ENCODE results near the gene AIG1. TPM values are rescaled to one million over a fixed set of nuclear protein-coding genes. Genes with fewer than 3 reads are reported as not detected.
"Not testable (repeated sequence)": the region's sequence is repeated elsewhere in the genome, so short reads cannot be mapped to it uniquely, and the experiment has no call there.

The AIG1 gene
- polyA plus RNA-seq, 3 donors, result 96.3 to 119 (median 108) TPM

DNA sequence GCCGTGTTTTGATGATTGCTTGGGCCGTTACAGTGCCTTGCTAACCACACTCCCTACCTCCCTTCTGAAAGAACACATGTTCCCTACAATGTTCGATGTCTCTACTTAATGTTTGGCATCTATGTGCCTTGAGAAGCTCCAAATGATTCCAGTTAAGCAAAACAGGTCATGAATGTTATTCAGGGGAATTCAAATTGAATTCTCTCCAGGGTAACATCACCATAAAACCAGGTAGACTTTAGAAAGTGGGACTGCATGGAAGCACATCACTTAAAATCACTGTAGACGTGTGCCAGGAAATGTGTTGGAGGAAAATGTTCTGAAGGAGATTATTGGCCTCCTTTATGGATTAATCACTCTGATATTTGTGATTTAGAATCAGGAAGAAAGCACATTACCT, 261.7 kb downstream of the AIG1 start:
- no peak for DNase-seq

DNA sequence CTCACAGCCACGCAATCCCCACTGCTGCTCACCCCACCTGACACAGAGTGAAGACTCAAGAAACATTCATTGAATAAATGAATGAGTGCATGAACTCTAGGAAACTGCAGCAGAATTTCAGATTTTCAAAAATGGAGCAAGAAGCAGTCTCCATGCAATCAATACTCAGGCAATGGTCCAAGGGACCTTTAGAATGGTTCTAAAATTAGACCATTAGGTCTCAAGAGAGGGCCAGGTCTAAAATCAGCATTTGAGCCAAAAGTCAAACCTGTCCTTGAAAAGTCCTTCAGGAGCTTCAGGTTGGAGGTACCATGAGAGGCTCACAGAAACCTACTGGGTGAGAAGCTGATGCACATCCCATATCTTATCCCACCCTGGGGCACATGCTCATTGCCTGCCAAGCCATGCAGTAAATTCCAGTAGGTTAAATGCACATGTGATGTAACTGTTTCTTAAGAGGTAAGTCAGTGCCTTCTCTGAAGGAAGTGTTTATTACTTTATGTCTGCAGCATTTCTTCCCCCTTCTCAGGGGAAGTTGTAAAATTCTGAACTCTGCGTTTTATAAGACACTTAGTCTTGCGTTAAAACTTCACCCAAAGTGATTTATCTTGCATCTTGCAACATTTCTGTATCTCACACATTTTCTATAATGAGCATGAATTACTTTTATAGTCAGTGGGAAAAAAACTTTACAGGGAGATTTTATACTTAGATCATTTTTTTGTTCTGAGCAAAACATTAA, 263.2 kb downstream of the AIG1 start:
- DNase-seq, result peak; percentile 44

DNA sequence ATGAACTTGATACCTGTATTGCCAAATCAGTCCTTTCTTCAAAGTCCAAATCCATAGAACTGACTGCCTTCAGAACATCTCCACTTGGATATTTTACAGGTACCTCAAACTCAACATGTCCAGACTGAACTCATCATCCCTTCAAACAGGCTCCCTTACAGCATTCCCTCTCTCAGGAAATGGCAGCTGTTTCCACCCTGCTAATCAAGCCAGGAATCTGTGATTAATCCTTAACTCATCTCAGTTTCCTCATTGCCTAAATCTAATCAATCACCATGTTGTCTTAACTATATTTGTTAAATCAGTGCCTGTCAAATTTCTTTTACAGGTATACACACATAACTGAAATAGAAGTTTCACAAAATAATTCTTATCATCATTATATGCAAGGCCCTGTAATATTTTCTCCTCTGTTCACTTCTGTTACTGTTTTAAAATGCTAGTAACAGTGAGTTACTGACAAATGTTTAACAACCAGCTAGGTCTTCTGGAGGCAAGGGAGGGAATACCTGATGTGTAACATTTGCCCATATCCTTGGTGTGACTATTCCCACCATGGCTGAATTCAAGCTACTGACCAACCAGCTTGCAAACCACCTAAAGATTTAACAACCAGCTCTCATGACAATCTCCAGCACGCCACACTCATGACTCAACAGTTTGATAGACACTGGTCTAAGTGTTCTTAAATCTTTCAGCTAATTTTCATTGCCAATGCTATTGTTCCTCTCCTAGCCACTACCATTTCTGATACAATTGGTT, 264.9 kb downstream of the AIG1 start:
- DNase-seq, result no peak

DNA sequence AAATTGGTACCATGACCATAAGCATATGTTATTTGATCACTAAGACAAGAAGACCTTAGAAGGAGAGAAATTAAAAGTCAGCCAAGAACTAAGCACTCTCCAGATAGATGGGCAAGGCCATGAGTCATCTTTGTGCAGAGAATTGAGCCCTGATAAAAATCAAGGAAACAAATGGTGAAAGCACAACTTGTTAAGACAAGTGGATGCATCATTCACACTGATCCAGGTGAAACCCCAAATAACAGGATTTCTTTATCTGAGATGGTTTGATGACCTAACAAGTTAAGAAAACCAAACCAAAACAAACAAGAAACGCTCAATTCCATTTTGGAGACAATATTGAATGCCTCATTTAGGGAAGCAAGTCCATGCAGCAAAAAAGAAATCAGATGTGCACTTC, 268.2 kb downstream of the AIG1 start:
- DNase-seq, result no peak

DNA sequence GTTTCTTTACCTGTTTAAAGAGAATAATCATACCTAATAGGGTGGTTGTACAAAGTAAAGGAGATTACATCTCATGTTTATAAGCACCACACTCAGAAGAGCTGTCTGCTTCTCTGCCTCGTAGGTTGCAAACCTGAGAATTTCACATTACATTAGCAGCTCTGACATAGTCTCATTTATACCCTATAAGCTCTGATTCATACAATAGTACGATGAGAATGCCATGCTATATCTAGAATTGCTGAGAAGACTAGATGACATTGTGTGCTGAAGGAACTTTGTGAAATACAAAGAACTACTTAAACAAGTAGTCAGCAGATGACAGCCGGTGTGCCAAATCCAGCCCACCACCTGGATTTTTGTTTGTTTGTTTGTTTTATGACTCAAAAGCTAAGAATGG, 268.6 kb downstream of the AIG1 start:
- no peak for DNase-seq

DNA sequence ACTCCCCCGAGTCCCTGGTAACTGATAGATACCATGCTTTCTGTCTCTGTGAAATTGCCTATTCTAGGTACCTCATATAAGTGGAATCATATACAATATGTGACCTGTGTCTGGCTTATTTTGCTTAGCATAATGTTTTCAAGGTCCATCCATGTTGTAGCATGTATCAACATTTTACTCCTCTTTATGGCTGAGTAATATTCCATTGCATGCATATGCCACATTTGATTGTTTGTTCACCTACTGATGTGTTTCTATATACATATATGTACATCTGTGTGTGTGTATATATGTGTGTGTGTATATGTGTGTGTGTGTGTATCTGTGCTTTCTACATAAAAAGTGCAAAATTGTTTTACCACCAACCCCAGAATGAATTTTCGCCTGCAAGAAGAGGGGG, 270.7 kb downstream of the AIG1 start:
- DNase-seq, result no peak

DNA sequence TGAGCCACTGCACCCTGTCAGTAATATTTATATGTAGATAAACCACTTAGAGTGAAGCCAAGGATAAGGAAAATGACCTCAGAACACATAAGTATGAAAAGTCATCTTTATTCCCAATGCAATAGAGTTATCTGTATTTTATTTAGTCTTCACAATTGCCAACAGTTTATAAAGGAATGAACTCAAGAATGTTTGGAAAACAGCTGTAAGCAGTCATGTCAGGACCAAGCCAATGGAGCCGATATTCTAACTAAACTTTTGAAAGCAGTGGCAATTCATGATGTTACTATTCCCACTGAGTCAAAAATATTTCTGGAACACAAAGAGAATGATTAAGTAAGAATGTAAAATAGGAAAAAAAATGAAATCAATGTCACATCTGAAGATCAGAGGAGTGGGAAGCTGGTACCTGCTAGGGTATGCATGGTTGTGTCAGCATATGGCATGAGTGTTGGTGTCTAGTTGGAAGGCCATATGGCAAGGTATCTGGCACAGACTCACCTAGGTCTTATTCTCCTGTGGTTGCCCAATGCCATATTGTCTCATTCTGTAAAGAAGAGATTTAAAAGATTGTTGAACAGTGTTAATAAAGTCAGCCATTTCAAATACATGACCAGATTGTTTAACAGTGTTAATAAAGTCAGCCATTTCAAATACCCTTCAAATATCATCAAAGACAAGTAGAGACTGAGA, 271.6 kb downstream of the AIG1 start:
- DNase-seq, result peak; percentile 23

DNA sequence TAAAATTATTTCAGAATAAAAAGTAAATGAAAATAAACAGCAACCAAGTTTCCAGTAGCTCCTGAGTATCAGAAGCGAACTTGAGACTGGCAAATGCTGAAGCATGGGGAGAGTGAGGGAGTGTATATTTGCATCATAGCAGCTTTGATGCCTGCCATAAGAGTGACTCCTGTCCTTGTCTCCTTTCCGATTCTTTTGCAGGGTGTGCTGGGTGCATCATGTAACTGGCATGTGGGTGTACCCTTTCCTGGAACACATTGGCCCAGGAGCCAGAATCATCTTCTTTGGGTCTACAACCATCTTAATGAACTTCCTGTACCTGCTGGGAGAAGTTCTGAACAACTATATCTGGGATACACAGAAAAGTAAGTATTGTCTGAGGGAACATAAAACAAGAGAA, 272.4 kb downstream of the AIG1 start:
- DNase-seq, result no peak

DNA sequence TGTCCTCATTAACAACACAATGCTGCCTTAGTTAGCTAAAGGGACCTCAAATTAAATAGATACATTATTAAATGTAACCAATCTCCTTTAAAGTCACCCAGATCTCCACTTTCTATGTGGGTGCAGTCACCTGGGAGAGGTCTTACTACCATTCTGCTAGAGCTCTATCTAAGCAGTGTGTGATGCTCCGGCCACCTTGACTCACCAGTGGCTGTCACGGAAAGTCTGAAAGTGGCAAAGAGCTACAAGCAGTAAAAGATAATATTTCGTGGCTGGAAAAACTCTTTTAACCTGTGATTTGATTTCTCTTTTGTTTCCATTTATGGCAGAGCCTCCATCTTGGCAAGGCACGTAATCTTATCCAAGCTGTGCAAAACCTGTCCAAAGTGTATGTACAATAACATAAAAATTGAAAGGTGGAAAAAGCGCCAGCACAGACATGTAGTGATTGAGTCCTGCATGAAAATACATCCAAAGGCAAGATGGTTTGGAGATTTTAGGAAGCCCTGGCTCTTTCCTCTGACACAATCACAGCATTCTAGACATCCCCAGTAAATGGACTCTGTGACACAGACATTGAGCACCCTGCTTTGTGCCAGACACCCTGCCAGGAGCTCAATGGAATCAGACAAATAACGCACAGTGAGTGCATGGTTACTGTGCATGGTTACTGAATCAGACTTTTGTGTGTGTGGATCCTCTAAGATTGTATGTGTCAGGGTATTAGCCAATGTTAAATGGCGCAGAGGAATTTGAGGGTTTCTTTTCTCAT, 273.2 kb downstream of the AIG1 start:
- DNase-seq, result no peak

DNA sequence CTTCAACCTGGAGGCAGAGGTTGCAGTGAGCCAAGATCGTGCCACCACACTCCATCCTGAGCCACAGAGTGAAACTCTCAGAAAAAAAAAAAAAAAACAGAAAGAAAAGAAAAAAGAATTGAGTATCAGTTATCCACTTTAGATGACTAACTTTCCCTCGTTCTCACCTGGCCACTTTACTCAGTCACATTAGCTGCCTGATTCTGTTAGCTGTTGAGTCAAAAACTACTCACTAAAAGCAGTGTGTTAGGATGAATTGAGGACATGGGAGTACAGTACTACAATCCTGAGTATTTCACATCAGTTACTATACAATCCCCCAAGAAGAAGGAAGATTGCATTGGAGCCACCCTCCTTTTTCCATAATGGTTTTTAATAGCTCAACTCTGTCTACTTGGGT, 275.2 kb downstream of the AIG1 start:
- no peak for DNase-seq

DNA sequence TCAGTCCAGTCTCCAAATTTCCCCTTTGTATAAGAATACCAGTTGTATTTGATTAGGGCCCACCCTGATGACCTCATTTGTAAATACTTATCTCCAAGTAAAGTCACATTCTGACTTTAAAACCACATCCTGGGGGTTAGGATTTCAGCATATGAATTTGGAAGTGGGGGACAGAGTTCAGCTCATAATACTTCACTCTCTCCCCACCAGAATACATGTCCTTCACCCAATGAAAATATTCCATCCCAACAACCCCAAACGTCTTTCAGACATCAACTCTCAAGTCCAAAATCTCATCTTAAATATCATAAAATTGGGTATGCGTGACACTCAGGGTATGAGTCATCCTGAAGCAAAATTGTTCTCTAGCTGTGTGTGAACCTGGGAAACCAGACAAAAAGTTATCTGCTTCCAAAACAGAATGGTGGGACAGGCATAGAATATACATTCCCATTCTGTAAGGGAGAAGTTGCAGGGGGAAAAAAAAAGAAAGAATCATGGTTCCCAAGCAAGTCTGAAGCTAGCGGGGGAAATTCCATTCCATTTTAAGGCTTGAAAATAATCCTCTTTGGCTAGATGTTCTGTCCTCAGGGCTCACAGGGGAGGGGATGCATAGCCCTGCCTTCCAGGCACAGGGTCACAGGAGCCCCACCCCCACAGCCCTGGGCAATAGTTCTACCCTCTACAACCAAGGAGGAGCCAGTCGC, 275.9 kb downstream of the AIG1 start:
- no peak for DNase-seq

DNA sequence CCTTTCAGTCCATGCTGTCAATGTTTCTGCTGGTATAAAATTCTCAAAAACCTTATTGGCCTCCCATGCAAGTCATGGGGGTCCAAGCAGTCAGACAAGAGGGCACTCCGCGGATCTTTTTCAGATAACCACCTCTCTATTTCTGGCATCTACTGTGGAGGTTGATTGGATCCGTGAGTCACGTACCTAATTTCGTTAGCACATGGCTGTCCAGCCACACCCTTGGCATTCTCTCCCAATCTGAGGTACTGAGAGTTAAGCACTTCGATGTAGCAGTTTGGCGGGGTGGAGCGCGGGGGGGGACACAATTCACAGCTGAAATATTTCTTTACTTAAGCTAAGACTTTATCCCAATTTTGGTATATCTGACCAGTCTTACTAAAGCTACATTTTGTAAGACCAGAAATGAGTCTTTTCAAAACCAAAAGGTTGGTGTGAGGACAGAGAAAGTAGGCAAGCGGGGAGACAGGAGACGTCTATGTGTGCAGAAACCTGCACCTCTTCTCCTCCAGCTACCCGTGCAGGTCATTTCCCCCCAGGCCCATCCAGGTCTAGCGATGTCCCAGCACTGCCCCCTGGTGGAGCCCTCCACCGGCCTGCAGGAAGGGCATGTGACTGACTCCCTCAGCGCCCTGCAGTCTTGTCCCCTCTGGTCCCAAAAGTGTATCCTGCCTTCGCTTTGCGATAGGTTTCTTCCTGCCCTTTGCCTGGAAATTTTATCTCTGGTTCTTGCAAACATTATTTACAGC, 276.7 kb downstream of the AIG1 start:
- DNase-seq, result no peak

DNA sequence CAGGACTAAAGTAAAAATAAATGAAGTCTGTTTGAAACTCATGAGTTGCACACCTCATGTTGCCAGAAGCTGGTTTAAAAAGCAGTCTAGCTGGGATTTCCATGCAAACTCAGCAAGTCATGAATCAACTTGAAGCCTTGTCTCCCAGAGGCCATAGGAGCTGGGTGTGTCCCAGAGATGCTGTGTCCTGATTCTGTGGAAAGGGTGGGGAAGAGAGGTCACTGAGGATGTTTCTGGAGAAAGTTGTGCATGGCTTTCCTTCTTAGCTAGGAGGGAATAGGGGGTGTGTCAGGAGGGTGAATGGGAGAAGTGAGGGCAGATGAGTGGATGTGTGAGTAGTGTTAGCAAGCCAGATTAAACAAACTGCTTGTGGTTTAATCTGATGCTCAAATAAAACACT, 278.5 kb downstream of the AIG1 start:
- no peak for DNase-seq

DNA sequence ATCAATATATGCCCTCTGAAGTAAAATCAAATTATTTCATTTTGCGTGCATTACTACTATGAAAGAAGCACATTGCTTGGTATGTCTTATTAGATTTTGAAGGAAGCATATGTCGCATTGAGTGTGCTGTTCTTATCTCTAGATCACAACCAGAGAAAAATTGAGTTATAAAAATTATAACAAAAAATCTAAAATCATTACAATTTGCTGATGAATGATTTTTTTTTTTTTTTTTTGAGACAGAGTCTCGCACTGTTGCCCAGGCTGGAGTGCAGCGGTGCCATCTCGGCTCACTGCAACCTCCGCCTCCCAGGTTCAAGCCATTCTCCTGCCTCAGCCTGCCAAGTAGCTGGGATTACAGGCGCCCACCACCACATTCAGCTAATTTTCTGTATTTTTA, 284.8 kb downstream of the AIG1 start:
- DNase-seq, result not testable (repeated sequence)

DNA sequence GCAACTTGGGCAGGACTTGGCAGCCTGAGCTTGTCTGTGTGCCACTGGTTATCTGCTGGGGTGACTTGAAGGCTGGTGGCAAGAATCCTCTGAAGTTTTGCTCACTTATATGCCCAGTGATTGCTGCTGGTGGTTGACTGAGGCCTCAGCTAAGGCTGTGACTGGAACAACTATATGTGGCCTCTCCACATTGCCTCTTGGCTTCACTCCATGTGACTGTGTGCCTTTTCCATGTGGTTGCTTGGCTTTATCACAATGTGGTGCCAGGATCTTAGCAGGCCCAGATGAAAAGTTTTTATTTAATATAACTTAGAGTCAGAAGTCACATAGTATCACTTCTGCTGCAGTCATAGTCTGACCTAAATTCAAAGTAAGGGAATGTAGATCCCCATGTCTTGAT, 285.3 kb downstream of the AIG1 start:
- no peak for DNase-seq

DNA sequence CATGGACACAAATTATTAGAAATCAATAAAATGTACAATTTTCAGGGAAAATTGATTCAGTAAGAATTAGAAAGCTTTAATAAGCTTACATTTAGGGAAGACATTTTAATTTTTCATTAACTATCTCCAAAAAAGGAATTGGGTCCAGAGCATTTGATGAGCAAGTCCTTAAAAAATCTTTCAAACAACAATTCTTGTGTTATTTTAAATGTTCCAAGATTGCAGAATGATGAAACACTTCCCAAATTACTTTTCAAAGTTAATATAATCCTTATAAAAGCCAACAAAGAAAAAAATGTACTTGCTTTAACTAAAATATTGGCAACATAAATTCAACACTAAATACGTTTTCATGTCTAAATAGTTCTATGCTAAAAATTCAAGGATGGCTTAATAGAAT, 287.8 kb downstream of the AIG1 start:
- DNase-seq, result no peak

DNA sequence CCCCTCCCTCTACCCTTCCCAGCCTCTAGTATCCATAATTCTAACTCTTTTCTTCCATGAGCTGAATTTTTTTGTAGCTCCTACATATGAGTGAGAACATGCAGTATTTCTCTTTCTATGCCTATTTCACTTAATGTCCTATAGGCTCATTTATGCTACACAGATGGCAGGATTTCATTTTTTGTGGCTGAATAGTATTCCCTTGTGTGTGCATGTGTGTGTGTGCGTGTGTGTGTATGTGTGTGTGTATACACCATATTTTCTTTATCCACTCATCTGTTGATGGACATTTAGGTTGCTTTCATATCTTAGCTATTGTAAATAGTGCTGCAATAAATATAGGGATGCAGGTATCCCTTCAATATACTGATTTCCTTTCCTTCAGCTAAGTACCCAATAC, 288.8 kb downstream of the AIG1 start:
- DNase-seq, result no peak

DNA sequence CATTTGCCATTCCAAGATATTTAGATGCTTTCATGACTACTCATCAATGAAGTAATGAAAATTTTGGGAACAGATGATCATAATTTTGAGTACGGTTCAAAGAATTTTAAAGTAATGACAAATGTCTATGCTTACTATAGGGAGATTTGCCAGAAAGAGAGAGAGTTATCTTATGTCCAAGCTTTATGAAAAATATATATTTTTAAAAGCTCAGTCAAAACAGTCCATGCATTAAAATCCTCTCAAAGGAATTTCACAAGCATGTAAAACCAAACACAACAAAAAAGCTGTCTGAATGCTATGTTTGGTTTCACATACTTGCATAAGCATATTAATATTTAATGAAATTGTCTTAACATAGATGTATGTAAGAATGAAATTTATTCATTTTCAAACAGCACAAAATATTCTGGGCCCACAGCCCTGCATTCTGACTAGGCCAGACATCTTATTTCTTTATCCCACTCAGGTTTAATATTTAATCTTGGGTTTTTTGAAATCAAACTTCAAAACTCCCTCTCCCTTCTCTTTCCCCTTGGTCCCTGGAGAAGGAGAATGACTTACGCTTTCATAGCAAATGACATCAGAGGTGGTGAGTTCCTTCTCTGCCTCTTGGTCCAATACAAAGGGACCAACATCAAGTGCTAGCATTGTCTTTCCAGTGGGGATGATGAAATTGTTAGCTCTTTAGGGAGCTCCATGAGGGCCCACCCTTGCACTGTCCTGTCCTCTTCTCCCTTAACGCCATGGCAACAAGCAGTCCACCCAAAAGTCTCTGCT, 295.6 kb downstream of the AIG1 start:
- DNase-seq, result no peak

DNA sequence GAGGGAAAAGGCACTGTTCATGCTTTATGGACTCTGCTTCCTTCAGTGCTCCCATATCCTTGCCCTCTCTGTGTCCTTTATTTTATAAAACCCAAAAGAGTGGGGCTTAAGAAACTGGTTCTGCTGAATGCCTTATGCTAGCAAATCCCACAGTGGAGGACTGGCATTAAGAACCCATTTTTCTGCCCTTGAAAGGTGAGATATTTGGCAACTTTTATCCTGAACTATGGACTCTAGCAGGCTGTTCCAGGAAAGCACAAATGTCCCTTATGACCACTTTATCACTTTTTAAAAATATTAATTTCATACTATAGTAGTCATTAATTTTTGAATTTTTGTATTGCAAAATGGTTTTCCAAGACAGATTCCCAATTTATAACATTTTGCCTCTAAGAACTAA, 296.5 kb downstream of the AIG1 start:
- DNase-seq, result no peak
